Epidermal melanocyte (primary cell): Measurements from ENCODE around the gene DIAPH3.

ENCODE experiments used
- DNase-seq: peaks from one replicate; pipeline ENCODE4 v3.0.0; 2011; ENCODE audit warnings: low spot score; ENCODE audit not compliant: insufficient read length

DIAPH3 gene

DNA sequence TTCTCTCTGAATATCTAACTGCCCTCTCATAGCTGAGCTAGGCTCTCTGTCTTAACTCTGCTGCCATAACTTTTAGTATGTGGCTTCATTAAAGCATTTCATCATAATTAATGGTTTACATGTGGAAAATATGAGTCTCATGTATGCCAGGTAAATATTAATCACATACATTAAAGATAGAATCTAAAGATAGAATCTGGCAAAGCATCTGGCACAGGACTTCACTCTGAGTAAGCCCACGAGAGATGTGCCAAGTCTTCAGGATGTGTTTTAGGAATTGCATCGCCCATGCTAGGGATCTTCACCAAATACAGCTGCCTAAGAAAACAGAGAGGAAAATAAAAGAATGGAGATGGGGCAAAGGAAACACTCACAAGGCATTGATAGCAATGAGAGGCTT lies 285.8 kb downstream of the DIAPH3 start:
- DNase-seq = no peak

- DNase-seq = no peak
Measured at GRCh38 chr13:59874973-59875372, 288.8 kb downstream of the DIAPH3 start.

DNA sequence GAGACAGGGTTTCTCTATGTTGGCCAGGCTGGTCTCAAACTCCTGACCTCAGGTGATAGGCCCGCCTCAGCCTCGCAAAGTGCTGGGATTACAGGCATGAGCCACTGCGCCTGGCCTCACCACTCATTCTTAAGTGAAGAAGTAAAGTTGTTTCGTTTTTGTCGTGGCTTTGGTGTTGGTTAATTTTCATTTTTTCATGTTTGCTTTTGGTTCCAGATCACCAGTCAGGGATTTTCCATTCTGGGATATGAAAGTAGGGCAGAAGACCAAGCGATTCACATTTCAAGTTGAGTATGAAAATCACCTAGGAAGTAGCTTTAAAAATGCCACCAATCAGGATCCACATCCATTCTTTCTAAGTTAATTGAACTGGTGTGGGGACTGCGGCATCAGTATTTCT lies 289.9 kb downstream of the DIAPH3 start:
- DNase-seq = no peak

DNA sequence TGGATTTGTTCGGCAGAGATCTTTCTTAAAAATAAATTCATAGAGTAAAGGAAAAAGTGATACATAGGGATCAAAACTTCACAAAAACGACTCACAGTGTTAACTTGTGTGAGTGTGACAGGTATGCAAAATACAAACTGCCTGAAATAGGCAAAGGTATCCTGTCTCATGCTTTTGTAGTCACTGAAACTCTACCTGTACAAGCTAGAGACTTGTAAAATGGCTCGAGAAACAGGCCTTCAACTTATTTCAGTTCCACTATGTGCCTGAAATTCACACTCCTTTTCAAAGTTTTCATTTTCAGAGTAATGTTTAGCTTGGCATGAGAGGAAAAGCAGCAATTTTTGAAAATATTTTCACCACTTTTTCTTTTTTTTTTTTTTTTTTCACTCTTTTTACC lies 290.4 kb downstream of the DIAPH3 start:
- DNase-seq = no peak

- DNase-seq = no peak
Measured at GRCh38 chr13:59867867-59868266, 295.9 kb downstream of the DIAPH3 start.

- DNase-seq = no peak
Measured at GRCh38 chr13:59865398-59865797, 298.3 kb downstream of the DIAPH3 start.

- no peak for DNase-seq
Measured at GRCh38 chr13:59863621-59864020, 300.1 kb downstream of the DIAPH3 start.

- no peak for DNase-seq
Measured at GRCh38 chr13:59861676-59862075, 302.1 kb downstream of the DIAPH3 start.

DNA sequence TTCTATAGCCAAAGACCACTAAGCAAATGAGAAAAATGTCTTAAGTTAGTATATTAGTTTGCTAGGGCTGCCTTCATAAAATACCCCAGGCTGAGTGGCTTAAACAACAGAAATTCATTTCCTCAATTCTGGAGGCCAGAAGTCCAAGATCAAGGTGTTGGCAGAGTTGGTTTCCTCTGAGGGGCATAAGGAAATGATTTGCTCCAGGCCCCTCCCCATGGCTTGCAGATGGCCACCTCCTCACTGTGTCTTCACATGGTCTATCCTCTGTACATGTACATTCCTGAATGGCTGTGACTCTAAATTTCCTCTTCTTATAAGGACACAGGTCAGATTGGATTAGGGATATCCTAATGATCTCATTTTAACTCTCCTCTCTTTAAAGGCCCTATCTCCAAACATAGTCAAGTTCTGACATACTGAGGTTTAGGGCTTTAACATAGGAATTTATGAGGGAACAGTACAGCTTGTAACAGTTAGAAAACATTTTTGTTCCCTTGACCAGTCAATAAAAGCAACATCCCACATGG lies 307.4 kb downstream of the DIAPH3 start:
- DNase-seq = no peak

DNA sequence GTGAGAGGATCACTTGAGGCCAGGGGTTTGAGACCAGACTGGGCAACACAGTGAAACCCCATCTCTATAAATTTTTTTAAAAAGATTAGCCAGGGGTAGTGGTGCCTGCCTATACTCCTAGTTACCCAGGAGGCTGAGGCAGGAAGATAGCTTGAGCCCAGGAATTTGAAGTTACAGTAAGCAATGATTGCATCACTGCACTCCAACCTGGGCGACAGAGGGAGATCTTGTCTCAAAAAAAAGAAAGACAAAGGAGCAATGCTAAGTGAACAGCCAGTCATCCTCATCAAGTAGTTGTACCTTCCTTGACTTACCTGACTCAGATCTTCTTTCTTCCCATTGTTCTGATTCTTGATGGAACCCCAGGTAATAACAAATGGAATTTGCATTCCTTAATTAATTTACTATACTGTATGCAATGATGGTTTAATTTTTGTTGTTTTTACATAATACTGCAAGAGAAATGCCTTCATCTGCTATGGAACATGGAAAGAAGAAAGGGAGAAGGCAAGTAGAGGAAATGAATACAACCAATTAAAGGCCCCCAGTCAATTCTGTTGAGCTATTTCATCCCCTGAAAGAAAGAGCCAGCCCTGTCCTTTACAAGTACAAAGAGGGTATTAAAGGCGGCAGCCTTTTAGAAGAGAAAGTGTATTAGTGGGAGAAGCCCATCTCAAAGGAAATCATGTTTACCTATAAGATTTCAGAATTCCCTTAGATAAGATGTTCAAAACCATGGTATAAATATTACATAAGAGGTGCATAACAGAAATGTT lies 316.7 kb downstream of the DIAPH3 start:
- no peak for DNase-seq

- DNase-seq = no peak
Measured at GRCh38 chr13:59843040-59843439, 320.7 kb downstream of the DIAPH3 start.

GRCh38 chr13:59842507-59842906 lies 321.2 kb downstream of the DIAPH3 start:
- DNase-seq = no peak

DNA sequence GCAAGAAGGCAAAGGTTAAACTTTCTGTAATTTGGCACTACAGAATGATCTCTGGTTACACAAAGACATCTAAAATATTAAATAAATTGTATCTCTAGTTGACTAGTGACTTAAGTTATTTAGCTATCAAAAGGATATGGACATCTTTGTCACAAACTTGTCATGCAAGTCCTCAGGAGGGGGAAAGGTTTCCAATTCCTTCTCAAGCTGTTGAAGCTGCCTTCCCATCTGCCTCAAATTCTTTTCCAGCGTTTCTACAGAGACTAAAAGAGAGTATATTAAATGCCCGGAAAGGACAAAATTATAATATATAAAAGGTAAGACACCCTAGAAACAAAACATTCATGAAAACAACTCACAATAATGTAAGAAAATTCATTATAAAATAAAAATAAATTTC lies 324.5 kb downstream of the DIAPH3 start:
- DNase-seq = no peak

DNA sequence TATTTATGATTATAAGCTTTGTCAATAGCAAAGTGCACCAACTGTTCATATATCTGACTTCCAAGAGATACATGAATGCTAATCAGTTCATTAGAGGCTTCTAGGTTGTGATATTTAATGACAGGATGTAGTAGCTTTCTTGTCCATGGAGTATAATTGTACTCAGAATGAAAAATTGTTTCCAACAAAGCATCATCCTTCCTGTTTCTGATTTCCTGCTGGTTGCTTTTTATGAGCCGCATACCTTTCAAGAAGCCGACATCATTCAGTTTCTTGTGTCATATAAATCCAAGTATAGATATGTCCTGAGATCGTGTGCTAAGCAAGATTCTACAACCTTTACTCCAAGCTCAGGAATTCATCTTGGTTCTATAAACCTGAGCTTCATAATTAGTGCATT lies 326.6 kb downstream of the DIAPH3 start:
- DNase-seq = no peak

DNA sequence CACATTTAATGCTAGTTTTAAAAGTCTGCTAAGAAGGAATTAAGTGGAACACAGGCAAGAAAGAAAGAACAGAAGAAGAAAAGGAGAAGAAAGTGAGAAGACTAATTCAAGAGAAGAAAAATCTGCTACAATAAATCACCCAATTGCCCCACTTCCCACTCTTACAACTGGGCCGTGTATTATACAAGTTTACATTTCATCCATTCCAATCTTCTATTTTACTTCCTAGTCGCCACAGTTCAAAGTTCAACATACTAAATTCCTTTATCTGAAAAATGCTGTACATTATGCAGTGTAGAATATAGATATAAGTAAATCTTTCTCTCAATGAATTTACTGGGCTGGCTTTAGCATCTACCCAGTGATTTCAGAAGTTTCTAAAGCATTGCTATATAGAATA lies 328.2 kb downstream of the DIAPH3 start:
- DNase-seq = no peak

DNA sequence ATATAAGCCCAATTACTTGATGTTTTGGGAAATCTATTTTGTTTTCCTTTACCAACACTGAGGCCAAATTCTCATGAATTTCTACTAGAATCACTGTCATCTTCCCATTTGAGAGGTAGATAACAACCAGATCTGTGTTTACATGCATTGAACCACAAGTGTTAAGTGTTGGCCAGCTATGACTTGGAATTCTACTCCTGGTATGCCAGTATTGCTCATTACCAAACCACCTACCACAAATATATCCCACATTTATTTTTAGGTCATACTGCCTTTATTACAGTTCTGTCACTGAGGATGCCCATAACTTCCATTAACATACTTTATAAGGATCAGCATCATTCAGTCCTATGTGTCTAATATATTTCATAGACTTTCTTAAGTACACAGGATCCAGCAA lies 328.9 kb downstream of the DIAPH3 start:
- DNase-seq = no peak

DNA sequence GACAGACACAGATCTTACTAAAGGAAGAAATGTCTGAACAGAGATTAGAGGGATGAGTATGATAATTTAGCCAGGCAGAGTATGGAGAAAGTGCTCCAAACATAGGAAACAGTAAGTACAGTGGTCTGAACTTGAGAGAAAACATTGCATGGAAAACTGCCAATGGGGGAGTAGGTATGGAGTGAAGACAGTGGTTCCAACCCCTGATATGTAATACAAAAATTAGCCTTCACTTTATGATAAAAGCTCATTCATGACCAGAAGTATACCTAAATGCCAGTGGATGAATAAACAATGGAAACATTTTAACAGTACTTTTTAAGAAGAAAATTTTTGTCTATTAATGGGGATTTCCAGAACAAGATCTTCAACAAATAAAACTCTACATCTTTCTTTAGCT lies 334.0 kb downstream of the DIAPH3 start:
- DNase-seq = no peak

- DNase-seq = no peak
Measured at GRCh38 chr13:59823486-59823885, 340.2 kb downstream of the DIAPH3 start.

DNA sequence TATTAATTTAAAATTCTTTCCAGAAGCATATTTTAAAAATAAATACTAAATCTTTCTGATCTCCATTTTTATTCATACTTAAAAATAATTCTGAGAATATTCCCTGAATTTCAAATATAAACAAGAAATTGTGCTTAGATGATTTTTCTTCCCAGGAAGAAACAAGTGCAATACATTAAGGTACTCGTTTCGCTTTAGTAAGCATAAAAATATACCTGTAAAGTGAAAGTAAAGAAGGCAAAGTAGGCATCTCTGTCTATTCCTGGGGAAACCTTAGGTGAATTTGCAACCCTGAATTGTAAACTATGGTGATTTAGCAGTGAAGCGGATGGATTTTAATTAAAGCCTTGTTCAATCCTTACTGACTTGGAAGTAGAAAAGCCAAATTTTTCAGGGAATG lies 354.2 kb downstream of the DIAPH3 start:
- DNase-seq = no peak

- no peak for DNase-seq
Measured at GRCh38 chr13:59806801-59807200, 356.9 kb downstream of the DIAPH3 start.

DNA sequence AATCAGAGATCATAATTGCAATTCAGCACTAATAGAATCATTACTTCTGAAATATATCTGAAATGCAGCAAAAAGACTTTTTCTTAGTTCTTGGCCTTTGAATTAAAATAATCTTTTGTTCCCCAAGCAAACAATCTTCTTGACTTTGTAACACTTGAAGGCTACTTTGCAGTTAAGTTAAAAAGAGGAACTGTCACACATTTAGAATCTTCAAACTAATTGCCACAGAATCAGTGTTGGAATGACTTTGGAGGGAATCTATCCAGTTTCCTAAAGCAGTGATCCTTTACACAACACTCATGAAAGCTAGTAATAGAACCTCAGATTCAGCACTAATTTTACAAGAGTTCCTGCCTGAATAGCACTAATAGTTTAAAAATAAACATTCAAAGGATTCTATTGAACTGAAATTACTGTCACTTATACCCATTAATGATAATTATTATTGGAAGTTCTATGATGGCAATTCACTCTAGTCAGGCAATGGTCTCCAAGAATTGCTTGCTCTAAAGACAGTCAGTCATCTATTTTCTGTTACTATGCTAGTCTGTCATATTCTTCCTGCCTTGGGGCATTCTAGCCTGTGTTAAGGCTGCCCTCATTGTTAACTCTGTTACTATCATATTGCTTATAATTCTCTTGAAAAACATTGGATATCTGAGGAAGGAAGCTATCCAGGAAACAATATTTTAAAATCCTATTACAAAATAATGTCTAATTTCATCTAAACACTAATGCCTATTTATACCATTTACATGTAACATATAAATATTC lies 362.4 kb downstream of the DIAPH3 start:
- peak; percentile 35 for DNase-seq

- no peak for DNase-seq
Measured at GRCh38 chr13:59793107-59793506, 370.6 kb downstream of the DIAPH3 start.

GRCh38 chr13:59790626-59791025 lies 373.1 kb downstream of the DIAPH3 start:
- DNase-seq = no peak
